H1 (cell line): Measurements from ENCODE around the gene ANP32A. TPM values are rescaled to one million over a fixed set of nuclear protein-coding genes. Genes with fewer than 3 reads are reported as not detected.

ENCODE experiments used
- CTCF ChIA-PET: fragments of 300-600 bp; sonication (Branson Sonifier 250); formaldehyde crosslinking; loops from one replicate; lab custom pipeline; 2021; ENCODE audit not compliant: partially characterized antibody; lab: Charles Lee
- POLR2A ChIA-PET: fragments of 300-600 bp; sonication (Branson Sonifier 250); formaldehyde crosslinking; loops from one replicate; lab custom pipeline; 2021; ENCODE audit warnings: inconsistent platforms; ENCODE audit not compliant: partially characterized antibody; lab: Charles Lee
- DNase-seq, 2 experiments: peaks; one replicate each; pipeline versions ENCODE4 v3.0.0 to v3.0.0-alpha.2; 2010 to 2022; ENCODE audit warnings: low spot score in 2 of 2, low read depth in 1 of 2, mixed read lengths in 1 of 2
- FAIRE-seq: peaks from 2 replicates; lab custom pipeline; 2011; peaks lifted over from hg19 to GRCh38; lab: Jason Lieb, UNC
- H2AFZ ChIP-seq: 2 replicates; pipeline ENCODE4 v1.8.1; 2012; ENCODE audit warnings: low read length, inconsistent platforms
- H2AK5ac ChIP-seq: 2 replicates; pipeline ENCODE4 v1.6.1; 2013; ENCODE audit warnings: low read depth, low read length
- H2BK120ac ChIP-seq: replicated peaks from 2 replicates; pipeline ENCODE3; 2013; ENCODE audit warnings: low read depth, low read length, inconsistent platforms
- H2BK12ac ChIP-seq: 2 replicates; pipeline ENCODE4 v1.6.1; 2013; ENCODE audit warnings: low read depth, low read length
- H2BK15ac ChIP-seq: 2 replicates; pipeline ENCODE4 v1.6.1; 2013; ENCODE audit warnings: low read length
- H2BK20ac ChIP-seq: 2 replicates; pipeline ENCODE4 v1.6.1; 2013; ENCODE audit warnings: low read length
- H2BK5ac ChIP-seq: 2 replicates; pipeline ENCODE4 v1.6.1; 2013; ENCODE audit warnings: low read depth, low read length
- H3K14ac ChIP-seq: 2 replicates; pipeline ENCODE4 v1.6.1; 2013; ENCODE audit warnings: inconsistent platforms; ENCODE audit not compliant: insufficient read length
- H3K18ac ChIP-seq: 2 replicates; pipeline ENCODE4 v1.6.1; 2013; ENCODE audit warnings: low read length; ENCODE audit errors: extremely low read depth
- H3K23ac ChIP-seq: 2 replicates; pipeline ENCODE4 v1.6.1; 2013; ENCODE audit warnings: inconsistent platforms; ENCODE audit not compliant: insufficient read length
- H3K23me2 ChIP-seq: 2 replicates; pipeline ENCODE4 v1.6.1; 2013; ENCODE audit warnings: low read depth, low read length
- H3K27ac ChIP-seq: 2 replicates; pipeline ENCODE4 v1.6.1; 2011; ENCODE audit warnings: low read depth, low read length, inconsistent platforms
- H3K27me3 ChIP-seq, 4 experiments: replicated peaks in 1 of 4; 1 replicate in 1 of 4; 2 replicates in 3 of 4; pipeline versions ENCODE4 v1.6.1 to v1.8.1; 2011 to 2013; ENCODE audit warnings: low read length in 3 of 4, mild to moderate bottlenecking in 3 of 4, inconsistent platforms in 2 of 4, mixed read lengths in 2 of 4, moderate library complexity in 1 of 4; ENCODE audit not compliant: control insufficient read depth in 3 of 4, insufficient read depth in 3 of 4; ENCODE audit errors: extremely low read depth in 1 of 4
- H3K36me3 ChIP-seq, 4 experiments: 2 replicates each; pipeline versions ENCODE4 v1.6.1 to v1.8.1; 2011 to 2013; ENCODE audit warnings: mild to moderate bottlenecking in 4 of 4, low read length in 3 of 4, moderate library complexity in 2 of 4, control low read depth in 1 of 4, inconsistent platforms in 1 of 4; ENCODE audit not compliant: insufficient read depth in 4 of 4, control insufficient read depth in 2 of 4
- H3K4ac ChIP-seq: replicated peaks from 2 replicates; pipeline ENCODE3; 2013; ENCODE audit warnings: low read length, low read depth, mixed read lengths, inconsistent platforms; ENCODE audit not compliant: insufficient read length
- H3K4me1 ChIP-seq, 4 experiments: replicated peaks in 1 of 4; 1 replicate in 1 of 4; 2 replicates in 3 of 4; pipeline versions ENCODE4 v1.6.1 to v1.8.1; 2011 to 2013; ENCODE audit warnings: low read length in 3 of 4, inconsistent platforms in 2 of 4, mixed read lengths in 1 of 4; ENCODE audit not compliant: insufficient read depth in 4 of 4, control insufficient read depth in 3 of 4
- H3K4me2 ChIP-seq, 2 experiments: 2 replicates each; pipeline versions ENCODE4 v1.6.1 to v1.8.1; 2011 to 2013; ENCODE audit warnings: low read depth in 2 of 2, low read length in 2 of 2, control low read depth in 1 of 2, inconsistent platforms in 1 of 2, mild to moderate bottlenecking in 1 of 2; ENCODE audit not compliant: insufficient read depth in 1 of 2
- H3K4me3 ChIP-seq, 4 experiments: fragments of 200-600, 300-600 bp in 1 of 4; sonication (generic), shearing (Covaris generic), sonication (Bioruptor Twin) in 1 of 4; 2 replicates each; pipeline versions ENCODE4 v1.5.1 to v1.8.1; 2011 to 2016; ENCODE audit warnings: low read length in 4 of 4, low read depth in 3 of 4, control low read depth in 2 of 4, inconsistent platforms in 2 of 4, mild to moderate bottlenecking in 2 of 4, mixed read lengths in 1 of 4, moderate library complexity in 1 of 4; ENCODE audit not compliant: insufficient read depth in 2 of 4; ENCODE audit errors: extremely low read depth in 1 of 4
- H3K56ac ChIP-seq: replicated peaks from 2 replicates; pipeline ENCODE3; 2013; ENCODE audit warnings: low read depth, mild to moderate bottlenecking, mixed read lengths, low read length, inconsistent platforms; ENCODE audit not compliant: insufficient read length
- H3K79me1 ChIP-seq: 2 replicates; pipeline ENCODE4 v1.6.1; 2013; ENCODE audit warnings: low read depth, low read length, control low read depth
- H3K79me2 ChIP-seq, 2 experiments: 2 replicates each; pipeline versions ENCODE4 v1.6.1 to v1.8.1; 2012 to 2013; ENCODE audit warnings: low read length in 2 of 2, mild to moderate bottlenecking in 2 of 2, inconsistent platforms in 1 of 2; ENCODE audit not compliant: insufficient read depth in 2 of 2, control insufficient read depth in 1 of 2
- H3K9ac ChIP-seq, 4 experiments: replicated peaks in 1 of 4; 1 replicate in 1 of 4; 2 replicates in 3 of 4; pipeline versions ENCODE4 v1.6.1 to v1.8.1; 2011 to 2013; ENCODE audit warnings: low read depth in 3 of 4, low read length in 3 of 4, control low read depth in 2 of 4, mild to moderate bottlenecking in 2 of 4, moderate library complexity in 2 of 4, inconsistent platforms in 1 of 4; ENCODE audit errors: extremely low read depth in 1 of 4
- H3K9me3 ChIP-seq, 2 experiments: 2 replicates each; pipeline versions ENCODE4 v1.6.1 to v1.8.1; 2012 to 2013; ENCODE audit warnings: mild to moderate bottlenecking in 2 of 2, moderate library complexity in 2 of 2, control low read depth in 1 of 2, inconsistent platforms in 1 of 2, low read depth in 1 of 2, low read length in 1 of 2, mixed read lengths in 1 of 2; ENCODE audit not compliant: insufficient read depth in 2 of 2
- H4K20me1 ChIP-seq, 2 experiments: replicated peaks in 1 of 2; 2 replicates each; pipeline versions ENCODE3 to v1.8.1; 2011 to 2013; ENCODE audit warnings: inconsistent platforms in 2 of 2, low read length in 2 of 2, mild to moderate bottlenecking in 1 of 2; ENCODE audit not compliant: insufficient read depth in 2 of 2, control insufficient read depth in 1 of 2
- H4K5ac ChIP-seq: 2 replicates; pipeline ENCODE4 v1.6.1; 2013; ENCODE audit warnings: low read length, low read depth, mixed read lengths, inconsistent platforms; ENCODE audit not compliant: insufficient read length
- H4K8ac ChIP-seq: 2 replicates; pipeline ENCODE4 v1.8.0; 2013; ENCODE audit warnings: mild to moderate bottlenecking, moderate library complexity, low read length, inconsistent platforms; ENCODE audit not compliant: insufficient read depth; ENCODE audit errors: extremely low read depth
- H4K91ac ChIP-seq: replicated peaks from 2 replicates; pipeline ENCODE3; 2013; ENCODE audit warnings: low read length, mixed read lengths, inconsistent platforms; ENCODE audit not compliant: insufficient read length
- RBBP5 ChIP-seq: IDR thresholded peaks from 2 replicates; pipeline ENCODE4 v1.7.1; 2012; ENCODE audit warnings: low read depth, mild to moderate bottlenecking, inconsistent platforms, low read length, moderate library complexity, borderline replicate concordance
- WGBS, 2 experiments: shearing (Covaris generic) in 1 of 2; methylation state at CpG; one replicate each; pipeline versions ENCODE4 v1.1.6 to v1.1.7; 2013 to 2015; ENCODE audit warnings: low lambda C conversion rate in 2 of 2, mixed read lengths in 2 of 2, inconsistent platforms in 1 of 2, low coverage in 1 of 2, missing lambda C conversion rate in 1 of 2; ENCODE audit not compliant: insufficient replicate concordance in 2 of 2, insufficient coverage in 1 of 2, insufficient read length in 1 of 2; ENCODE audit errors: extremely low coverage in 1 of 2, missing lambda C conversion rate in 1 of 2; 5-methylcytosine and 5-hydroxymethylcytosine counted together
- polyA plus RNA-seq, 7 experiments: library from polyadenylated mRNA; depleted of rRNA in 3 of 7; stranded (reverse) in 5 of 7; unstranded in 2 of 7; fragments of >200 nt in 5 of 7; fragments of 200-250 nt in 2 of 7; gene quantifications; 1 replicate in 5 of 7; 2 replicates in 1 of 7; 4 replicates in 1 of 7; pipeline versions ENCODE4 v1.2.1 to v1.2.3, GENCODE V29; 2011 to 2013; ENCODE audit warnings: missing spikeins in 2 of 7, mixed read lengths in 2 of 7
- total RNA-seq: library from RNA; stranded (reverse); fragmentation: NEBNext Ultra II Directional; extraction: Animal tissue kit (Norgen Biotek cat#: 25700); gene quantifications from 2 replicates; pipeline ENCODE4 v1.2.1, GENCODE V29; 2021

Gene ANP32A
- total and polyA plus RNA-seq, 2 of the 8 experiments (the other 6 are each of a cell fraction or from before 2014, with no cell fraction given) = 70.8 to 295 TPM

GRCh38 chr15:68789091-68789490 lies 31.6 kb downstream of the ANP32A start:
- no peak overlapping the region for H4K5ac ChIP-seq
- no peak overlapping the region for H2BK120ac ChIP-seq
- H3K23ac ChIP-seq = no peak overlapping the region
- no peak overlapping the region for H3K9ac ChIP-seq
- ChIA-PET CTCF (interaction anchor here (1.0 to 7.7 kb wide), 9 partner anchors 9 to 135 kb away, joined by 3 to 70 read pairs (median 4); no protein-coding TSS in a partner anchor), POLR2A (interaction anchor here (0.5 to 1.5 kb wide), 6 partner anchors 9 to 38 kb away, joined by 3 to 4 read pairs (median 3); no protein-coding TSS in a partner anchor)
- WGBS, 2 experiments = 71% methylated on average over 1 of the region's 1 CpG; no CpG with 5 or more reads in 1 of the 2 experiments
- no peak overlapping the region for H3K4me3 ChIP-seq
- peak overlapping the region; percentile 76; the same call in 1 of the 2 replicates for H2BK12ac ChIP-seq
- peaks cover 22 to 51% (median 38%) of the 10 kb centered on the region in 4 experiments for H3K4me1 ChIP-seq
- H2AFZ ChIP-seq = no peak overlapping the region
- DNase-seq (no peak), FAIRE-seq (no peak)
- H3K27ac ChIP-seq = peak overlapping the region; percentile 48; the same call in 1 of the 2 replicates
- H3K27me3 ChIP-seq = no peaks in the 10 kb centered on the region
- H3K79me1 ChIP-seq = peaks cover 32% of the 10 kb centered on the region
- no peak overlapping the region for H3K14ac ChIP-seq
- TF ChIP-seq RBBP5 = no peak
- H2AK5ac ChIP-seq = no peak overlapping the region
- peaks cover 50 to 59% of the 10 kb centered on the region in 2 experiments for H4K20me1 ChIP-seq
- H2BK15ac ChIP-seq = peak overlapping the region; percentile 5; the same call in 1 of the 2 replicates
- peak overlapping the region; percentile 61 for H3K4ac ChIP-seq
- peaks cover 10 to 83% of the 10 kb centered on the region in 2 experiments; a peak in 3 of 4 replicates for H3K79me2 ChIP-seq
- 0 out of 2 replicates have a peak overlapping the region, but pooled peaks have one; percentile 17 for H3K18ac ChIP-seq
- no peaks in the 10 kb centered on the region for H3K23me2 ChIP-seq
- no peaks in the 10 kb centered on the region for H3K9me3 ChIP-seq
- no peak overlapping the region for H4K8ac ChIP-seq
- peaks cover 6 to 34% (median 15%) of the 10 kb centered on the region in 4 experiments for H3K36me3 ChIP-seq
- no peak overlapping the region for H4K91ac ChIP-seq
- H2BK20ac ChIP-seq = 0 out of 2 replicates have a peak overlapping the region, but pooled peaks have one; percentile 34
- H3K4me2 ChIP-seq = no peak overlapping the region; a peak in 1 of 4 replicates
- 0 out of 2 replicates have a peak overlapping the region, but pooled peaks have one; percentile 46 for H2BK5ac ChIP-seq
- H3K56ac ChIP-seq = no peak overlapping the region
